T47D (cell line): ENCODE results near the gene SPATA31D4.
"Not testable (repeated sequence)": the region's sequence is repeated elsewhere in the genome, so short reads cannot be mapped to it uniquely, and the experiment has no call there.

Experiments
- DNase-seq, 2 experiments: peaks; one replicate each; pipeline versions ENCODE4 v3.0.0 to v3.0.0-alpha.2; 2011 to 2012; ENCODE audit warnings: low read depth in 1 of 2, low spot score in 1 of 2
- JUND ChIP-seq: IDR thresholded peaks from 2 replicates; pipeline ENCODE4 v1.6.1; 2012; ENCODE audit warnings: low read depth
- in situ Hi-C: cut with HindIII; loops from 2 replicates; pipeline ENCODE4 v1.10.0; 2016; ENCODE audit warnings: low sequenced_read_pairs, low pct_unique_long_range_greater_than_20kb

Gene SPATA31D4

GRCh38 chr9:81912135-81912534 is 16.1 kb upstream of the SPATA31D4 start:
- no peak for DNase-seq
- in situ Hi-C loops = no loop called here
- no peak for TF ChIP-seq JUND

GRCh38 chr9:81915801-81916505 is 12.3 kb upstream of the SPATA31D4 start:
- in situ Hi-C loops = no loop called here
- no peak for DNase-seq
- TF ChIP-seq JUND = no peak

DNA sequence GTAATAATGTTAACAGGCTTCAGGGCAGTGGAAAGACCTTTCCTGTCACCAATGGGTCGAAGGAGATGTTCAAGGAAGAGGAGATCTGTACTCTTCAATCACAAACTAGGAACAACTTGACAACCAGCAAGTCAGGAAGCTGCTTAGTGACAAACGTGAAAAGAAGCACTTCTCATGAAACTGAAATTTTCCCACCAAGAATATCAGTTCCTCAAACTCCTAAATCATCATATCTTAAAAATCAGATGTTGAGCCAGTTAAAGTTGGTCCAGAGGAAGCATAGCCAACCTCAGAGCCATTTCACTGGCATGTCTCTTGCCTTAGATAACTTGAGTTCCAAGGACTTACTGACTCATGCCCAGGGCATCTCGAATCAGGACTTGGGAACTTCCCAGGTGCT is 9.7 kb upstream of the SPATA31D4 start:
- DNase-seq, in situ Hi-C loops: not testable (repeated sequence)

- in situ Hi-C loops, DNase-seq: not testable (repeated sequence)
These were observed 1.9 kb downstream of the SPATA31D4 start for GRCh38 chr9:81930147-81930546.

DNA sequence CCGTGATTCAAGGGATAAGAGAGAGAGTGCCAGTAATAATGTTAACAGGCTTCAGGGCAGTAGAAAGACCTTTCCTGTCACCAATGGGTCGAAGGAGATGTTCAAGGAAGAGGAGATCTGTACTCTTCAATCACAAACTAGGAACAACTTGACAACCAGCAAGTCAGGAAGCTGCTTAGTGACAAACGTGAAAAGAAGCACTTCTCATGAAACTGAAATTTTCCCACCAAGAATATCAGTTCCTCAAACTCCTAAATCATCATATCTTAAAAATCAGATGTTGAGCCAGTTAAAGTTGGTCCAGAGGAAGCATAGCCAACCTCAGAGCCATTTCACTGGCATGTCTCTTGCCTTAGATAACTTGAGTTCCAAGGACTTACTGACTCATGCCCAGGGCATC is 5.3 kb downstream of the SPATA31D4 start:
- in situ Hi-C loops, DNase-seq: not testable (repeated sequence)

DNA sequence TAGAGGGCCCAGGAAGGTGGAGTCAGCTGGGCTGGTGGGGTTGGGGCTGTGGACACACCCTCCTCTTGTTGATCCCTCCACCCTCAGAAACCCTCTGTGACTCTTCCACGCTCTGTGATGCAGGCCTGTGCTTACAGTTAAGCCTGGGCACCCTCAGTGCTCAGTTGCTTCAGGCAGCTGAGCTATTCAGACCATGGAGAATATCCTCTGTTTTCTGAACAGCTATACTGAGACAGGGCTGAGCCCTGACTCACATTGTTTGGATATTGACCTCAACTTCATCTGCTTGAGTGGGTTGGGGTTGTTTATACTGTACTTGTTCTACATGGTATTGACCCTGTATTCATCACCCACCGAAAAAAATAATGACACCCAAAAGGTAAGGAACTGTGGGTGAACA is 15.2 kb downstream of the SPATA31D4 start, which contains the start of gene SPATA31D3:
Gene SPATA31D3, plus strand, starts transcription at position 108 of the 400 bp plus-strand sequence. Its CDS starts 86 bp downstream, at position 194.
- in situ Hi-C loops, DNase-seq: not testable (repeated sequence)

- DNase-seq, in situ Hi-C loops: not testable (repeated sequence)
These were observed 20.4 kb downstream of the SPATA31D4 start for GRCh38 chr9:81948650-81949049.

DNA sequence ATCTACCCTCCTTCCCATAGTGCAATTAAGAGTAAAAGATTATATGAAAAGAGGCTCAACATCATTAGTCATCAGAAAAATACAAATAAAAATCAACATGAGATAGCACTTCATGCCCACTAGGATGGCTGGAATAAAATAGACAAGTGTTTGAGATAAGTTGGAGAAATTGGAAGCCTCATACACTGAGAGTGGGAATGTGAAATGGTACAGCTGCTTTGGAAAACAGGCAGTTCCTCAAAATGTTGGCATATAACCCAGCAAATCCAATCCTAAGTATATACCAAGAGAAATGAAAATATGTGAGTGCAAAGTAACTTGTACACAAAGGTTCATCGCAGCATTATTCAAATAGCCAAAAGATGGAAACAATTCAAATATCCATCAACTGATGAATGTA is 24.9 kb downstream of the SPATA31D4 start:
- DNase-seq = no peak
- in situ Hi-C loops = no loop called here
- TF ChIP-seq JUND = no peak

- in situ Hi-C loops = no loop called here
- no peak for TF ChIP-seq JUND
- no peak for DNase-seq
These were observed 27.4 kb downstream of the SPATA31D4 start for GRCh38 chr9:81955625-81956024.

DNA sequence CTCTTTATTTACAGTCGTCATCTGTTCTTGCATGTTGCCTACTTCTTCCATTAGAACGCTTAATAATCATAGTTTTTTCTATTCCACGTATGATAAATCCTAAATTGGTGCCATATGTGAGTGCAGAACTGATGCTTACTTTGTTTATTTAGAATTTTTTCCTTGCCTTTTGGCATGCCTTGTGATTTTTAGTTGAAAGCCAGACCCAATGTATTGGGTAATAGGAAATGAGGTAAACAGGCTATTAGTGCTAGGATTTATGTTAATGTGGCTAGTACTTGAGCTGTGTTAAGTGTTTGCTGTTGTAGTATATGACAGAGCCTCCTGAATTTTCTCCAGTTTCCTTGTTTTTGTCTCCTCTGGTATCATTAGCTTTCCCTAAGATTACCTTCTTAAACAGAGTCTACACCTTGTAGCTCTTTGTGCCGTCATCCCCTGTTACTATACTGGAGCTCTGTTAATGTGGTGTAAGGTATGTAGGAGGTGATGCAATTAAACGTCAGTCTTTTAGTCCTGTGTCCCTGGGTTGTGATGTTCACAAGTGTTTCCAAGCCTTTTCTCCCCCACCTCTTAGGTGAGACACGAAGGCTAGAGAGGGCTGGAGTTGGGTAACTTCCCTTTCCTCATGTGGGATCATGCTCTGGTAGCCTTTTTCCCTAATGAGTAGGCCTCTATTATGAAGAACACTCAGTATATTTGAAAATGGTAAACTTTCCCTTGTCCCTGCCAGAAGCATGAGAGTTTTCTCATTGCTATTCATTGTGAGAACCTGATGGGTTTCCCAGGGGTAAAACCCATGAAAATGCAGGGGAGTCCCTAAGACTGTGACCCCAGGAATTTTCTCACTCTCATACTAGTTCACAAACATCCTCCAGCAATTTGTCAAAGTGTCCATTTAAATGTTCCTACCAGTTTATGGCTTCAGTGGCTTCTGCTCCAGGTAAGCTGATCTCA is 36.3 kb downstream of the SPATA31D4 start:
- no peak for TF ChIP-seq JUND
- in situ Hi-C loops = no loop called here
- DNase-seq = no peak

DNA sequence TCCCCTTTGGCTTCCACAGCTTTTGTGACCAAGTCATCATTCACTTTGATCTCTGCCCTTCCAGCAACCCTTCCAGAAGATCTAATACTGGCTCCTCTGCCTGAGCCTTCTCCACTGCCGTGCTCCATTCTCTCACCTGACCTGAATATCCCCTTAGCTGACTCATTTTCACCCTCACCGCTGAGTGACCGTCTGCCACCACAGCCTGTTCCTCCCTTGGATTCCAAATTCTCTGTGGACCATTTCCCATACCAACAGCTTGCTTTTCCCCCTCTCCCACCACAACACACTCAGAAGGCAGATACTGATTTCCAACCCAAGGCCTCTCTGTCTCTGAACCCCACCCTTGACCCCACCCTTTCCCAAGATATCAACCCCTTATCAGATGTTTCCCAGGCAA is 39.8 kb downstream of the SPATA31D4 start:
- TF ChIP-seq JUND = no peak
- in situ Hi-C loops = no loop called here
- no peak for DNase-seq

DNA sequence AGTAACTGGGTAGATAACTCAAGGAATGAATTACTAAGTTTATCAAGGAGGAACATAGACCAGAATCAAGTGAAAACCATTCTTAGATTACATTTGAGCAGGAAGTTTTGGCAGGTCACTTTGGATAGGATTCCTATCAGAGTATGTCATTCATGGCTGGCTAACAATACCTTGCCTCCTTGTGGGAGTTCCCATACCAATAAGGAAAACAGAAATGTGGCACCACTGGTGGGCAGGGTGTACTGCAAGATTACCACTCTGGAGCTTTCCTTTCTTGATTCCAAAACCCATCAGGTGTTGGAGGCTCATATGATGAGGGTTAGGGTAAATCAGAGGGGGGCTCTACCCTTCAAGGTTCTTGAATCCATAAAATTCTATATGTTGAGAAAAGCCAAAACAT is 41.7 kb downstream of the SPATA31D4 start:
- no peak for DNase-seq
- no peak for TF ChIP-seq JUND
- in situ Hi-C loops = no loop called here

DNA sequence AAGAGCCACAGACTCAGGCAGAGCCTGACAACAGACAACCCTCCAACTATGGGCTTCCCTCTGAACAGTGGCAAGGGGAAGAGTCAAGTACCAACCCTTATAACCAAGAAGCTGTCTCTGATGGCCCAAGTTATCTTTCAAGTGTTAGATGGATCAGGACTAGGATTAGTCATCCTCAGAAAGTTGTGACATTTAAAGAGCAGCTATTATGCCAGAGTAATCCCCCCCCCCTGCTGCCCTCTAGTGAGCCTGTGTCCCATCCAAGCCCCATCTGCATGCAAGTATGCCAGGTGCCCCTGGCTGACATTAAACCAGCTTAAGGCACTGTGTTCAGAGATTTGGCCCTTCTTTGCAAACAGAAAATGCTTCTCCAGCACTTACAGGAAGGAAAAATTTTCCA is 43.5 kb downstream of the SPATA31D4 start:
- in situ Hi-C loops = no loop called here
- no peak for DNase-seq
- no peak for TF ChIP-seq JUND
